Heart left ventricle (tissue), 16 donors: ENCODE data around the gene PDE9A. TPM values are rescaled to one million over a fixed set of nuclear protein-coding genes. Genes with fewer than 3 reads are reported as not detected.

Source experiments
- ATAC-seq, 4 donors: fragments of 200-7000 bp; cut with Tn5 transposase; one replicate each; pipeline ENCODE4 v1.9.1; 2020 to 2022; ENCODE audit warnings: moderate library complexity in 4 of 4, mild to moderate bottlenecking in 3 of 4, moderate number of reproducible peaks in 1 of 4
- DNase-seq, 5 donors: peaks; one replicate each; pipeline ENCODE4 v3.0.0-alpha.2; 2020
- H3K27ac ChIP-seq, 12 donors: fragments of 200-600 bp; sonication (generic) in 4 of 12; one replicate each; pipeline versions ENCODE4 v1.5.0 to v1.8.0; 2016 to 2022; ENCODE audit warnings: mild to moderate bottlenecking in 2 of 12
- H3K27me3 ChIP-seq, 9 donors: fragments of 200-600 bp; sonication (generic) in 2 of 9; one replicate each; pipeline versions ENCODE4 v1.5.1 to v1.8.0; 2016 to 2022; ENCODE audit warnings: mild to moderate bottlenecking in 3 of 9
- H3K36me3 ChIP-seq, 9 donors: fragments of 200-600 bp; sonication (generic) in 2 of 9; one replicate each; pipeline versions ENCODE4 v1.5.0 to v1.8.0; 2018 to 2022; ENCODE audit warnings: mild to moderate bottlenecking in 2 of 9
- H3K4me1 ChIP-seq, 12 donors: fragments of 200-600 bp; sonication (generic) in 4 of 12; one replicate each; pipeline versions ENCODE4 v1.5.0 to v1.8.0; 2016 to 2022; ENCODE audit warnings: mild to moderate bottlenecking in 3 of 12
- H3K4me3 ChIP-seq, 12 donors: fragments of 200-600 bp; sonication (generic) in 4 of 12; one replicate each; pipeline versions ENCODE4 v1.5.0 to v1.8.0; 2017 to 2022; ENCODE audit warnings: mild to moderate bottlenecking in 9 of 12, moderate library complexity in 4 of 12
- H3K9me3 ChIP-seq, 12 donors: fragments of 200-600 bp; sonication (generic) in 4 of 12; one replicate each; pipeline versions ENCODE4 v1.5.0 to v1.8.0; 2016 to 2022; ENCODE audit warnings: mild to moderate bottlenecking in 1 of 12
- CTCF ChIP-seq, 12 donors: fragments of 200-600 bp; sonication (generic) in 4 of 12; IDR thresholded peaks; one replicate each; pipeline versions ENCODE4 v1.5.0 to v1.8.0; 2018 to 2022; ENCODE audit warnings: antibody characterized with exemption in 12 of 12, mild to moderate bottlenecking in 5 of 12
- POLR2A ChIP-seq, 2 donors: fragments of 450-650 bp; IDR thresholded peaks; one replicate each; pipeline ENCODE4 v1.6.1; 2017; ENCODE audit warnings: antibody characterized with exemption in 2 of 2, mild to moderate bottlenecking in 2 of 2, moderate library complexity in 2 of 2
- WGBS, 4 donors: extraction: QIAGEN DNeasy Blood & Tissue Kit in 2 of 4; methylation state at CpG; one replicate each; pipeline versions ENCODE4 v1.1.5 to v1.1.7; 2013 to 2018; 5-methylcytosine and 5-hydroxymethylcytosine counted together
- intact Hi-C, 10 donors: fragments of 100-400 bp; cut with DNase I; formaldehyde crosslinking; loops; one replicate each; pipeline versions ENCODE4 v1.11.1 to v1.14.2; 2022
- polyA plus RNA-seq, 2 donors: library from polyadenylated mRNA; stranded (reverse); fragments of 200-250 nt; gene quantifications; one replicate each; pipeline ENCODE4 v1.2.3, GENCODE V29; 2013
- total RNA-seq, 9 donors: library from RNA; depleted of rRNA in 2 of 9; stranded (reverse); fragments of >200 nt in 2 of 9; fragmentation: NEBNext Ultra II Directional in 3 of 9; extraction: Animal tissue kit (Norgen Biotek cat#: 25700) in 3 of 9; gene quantifications; one replicate each; pipeline versions ENCODE4 v1.1.0 to v1.2.4, GENCODE V29; 2016 to 2023
- donor health status: ischemic (EF 13 %, LVEDD 7.1; RV severe dilation, severe dysfunction).
- donor health status: healthy with polysubstance abuse.
- donor health status: DM: no; HTN: yes; CAD: no.
- donor health status: DM: no; HTN: no; CAD: no.
- donor health status: ischemic (EF 25% LVEDD 6.9; RV normal size, moderate dysfunction).
- donor health status: ischemic (EF 25% LVEDD 5.7; RV mildly dilated, moderate dysfunction).
- donor health status: healthy.
- donor health status: DM: yes; HTN: yes; CAD: no.
- donor health status: ischemic (EF 35%, LVEDD 5.7; RV mildly dilated, moderate dysfunction).
- donor health status: nonischemic (EF 11% LVEDD 7.7; RV severe dilation, severe dysfunction).
- donor health status: DM: yes; HTN: yes; CAD: no.
- donor health status: PGD.
- donor health status: ischemic (EF 29% LVEDD 5.4; RV normal size, mild dysfunction).
- donor health status: nonischemic (EF 23%, LVEDD 6.1; RV moderate dilation, normal function).

PDE9A gene
- total and polyA plus RNA-seq, 11 donors: 1.5 to 4.0 (median 3.1) TPM

- H3K4me1 ChIP-seq: no peaks in the 10 kb centered on the region
- intact Hi-C loops: no loop called here
- 95 to 97% (median 96%) methylated on average over 21 to 27 of the region's 27 CpGs for WGBS, 4 donors
- no peaks in the 10 kb centered on the region for H3K27me3 ChIP-seq
- TF ChIP-seq CTCF (IDR thresholded peaks at IDR 0.05): no peak
- no peak for TF ChIP-seq POLR2A (IDR thresholded peaks at IDR 0.05)
- DNase-seq (peak in 1 of 5 donors; percentile 28), ATAC-seq (no peak)
- H3K4me3 ChIP-seq: no peak overlapping the region
- peaks cover 0 to 36% (median 8%) of the 10 kb centered on the region in 9 donors for H3K36me3 ChIP-seq
- H3K27ac ChIP-seq: no peak overlapping the region
- no peaks in the 10 kb centered on the region for H3K9me3 ChIP-seq
Measured at GRCh38 chr21:42770717-42771502, 117.5 kb downstream of the PDE9A start.

GRCh38 chr21:42771503-42771805, 118.0 kb downstream of the PDE9A start:
- 92 to 97% (median 95%) methylated on average over 12 of the region's 12 CpGs for WGBS, 4 donors
- H3K36me3 ChIP-seq: peaks cover 0 to 34% (median 8%) of the 10 kb centered on the region in 9 donors
- ATAC-seq: no peak

GRCh38 chr21:42775123-42775522, 121.7 kb downstream of the PDE9A start:
- whole genome bisulfite sequencing, 4 donors: 93 to 97% (median 94%) methylated on average over 12 of the region's 12 CpGs
- Histone ChIP-seq H3K4me1 (no peaks in the 10 kb centered on the region), H3K9me3 (no peaks in the 10 kb centered on the region), H3K36me3 (peaks cover 0 to 16% (median 0%) of the 10 kb centered on the region in 9 donors), H3K4me3 (no peak overlapping the region), H3K27ac (no peak overlapping the region), H3K27me3 (peaks cover 0 to 11% (median 1%) of the 10 kb centered on the region in 9 donors)
- TF ChIP-seq CTCF (IDR thresholded peaks at IDR 0.05) (no peak), POLR2A (IDR thresholded peaks at IDR 0.05) (no peak)
- peak in 2 of 5 donors; percentile 3 to 12 for DNase-seq
- intact Hi-C loops: no loop called here
- ATAC-seq: no peak

More at GRCh38 chr21:42771503-42771805, 118.0 kb downstream of the PDE9A start:
- Histone ChIP-seq H3K27ac (no peak overlapping the region), H3K4me1 (no peaks in the 10 kb centered on the region), H3K4me3 (no peak overlapping the region), H3K27me3 (no peaks in the 10 kb centered on the region), H3K9me3 (no peaks in the 10 kb centered on the region)
- TF ChIP-seq POLR2A (IDR thresholded peaks at IDR 0.05) (no peak), CTCF (IDR thresholded peaks at IDR 0.05) (no peak)
- DNase-seq: no peak
- intact Hi-C loops: no loop called here

- peaks cover 0 to 8% (median 0%) of the 10 kb centered on the region in 9 donors for H3K36me3 ChIP-seq
- no peak overlapping the region for H3K27ac ChIP-seq
- peaks cover 0 to 15% (median 2%) of the 10 kb centered on the region in 9 donors for H3K27me3 ChIP-seq
- H3K4me1 ChIP-seq: peaks cover 0 to 3% (median under 1%) of the 10 kb centered on the region in 12 donors
- ATAC-seq (peak in 1 of 4 donors; percentile 21), DNase-seq (peak in 1 of 5 donors; percentile 46)
- no peak overlapping the region for H3K4me3 ChIP-seq
- WGBS, 4 donors: 73 to 78% (median 73%) methylated on average over 13 of the region's 13 CpGs
- intact Hi-C loops: no loop called here
- TF ChIP-seq CTCF (IDR thresholded peaks at IDR 0.05): no peak
- H3K9me3 ChIP-seq: no peaks in the 10 kb centered on the region
Measured at GRCh38 chr21:42775891-42776290, 122.5 kb downstream of the PDE9A start.
